GM12875 (cell line): Measurements from ENCODE around the gene TAS2R46.

Experiments used
- H3K4me3 ChIP-seq: one replicate; pipeline ENCODE4 v1.5.1; 2011; ENCODE audit warnings: low read depth, low read length, control low read depth
- CTCF ChIP-seq: IDR thresholded peaks from 2 replicates; pipeline ENCODE4 v1.5.1; 2011; ENCODE audit warnings: low read depth, mild to moderate bottlenecking, control low read depth, inconsistent platforms, low read length, moderate library complexity, borderline replicate concordance; ENCODE audit not compliant: insufficient read depth

TAS2R46 gene

GRCh38 chr12:11085419-11085818 lies 23.3 kb upstream of the TAS2R46 start:
- TF ChIP-seq CTCF: no peak
- H3K4me3 ChIP-seq: no peak overlapping the region

- no peak overlapping the region for H3K4me3 ChIP-seq
- no peak for TF ChIP-seq CTCF
Measured at GRCh38 chr12:11081987-11082386, 19.9 kb upstream of the TAS2R46 start.

- no peak overlapping the region for H3K4me3 ChIP-seq
- TF ChIP-seq CTCF: no peak
Measured at GRCh38 chr12:11078246-11078645, 16.2 kb upstream of the TAS2R46 start.

- no peak overlapping the region for H3K4me3 ChIP-seq
- no peak for TF ChIP-seq CTCF
Measured at GRCh38 chr12:11075642-11076041, 13.5 kb upstream of the TAS2R46 start.

- H3K4me3 ChIP-seq: no peak overlapping the region
- no peak for TF ChIP-seq CTCF
Measured at GRCh38 chr12:11071414-11071813, 9.3 kb upstream of the TAS2R46 start.

- TF ChIP-seq CTCF: no peak
- H3K4me3 ChIP-seq: no peak overlapping the region
Measured at GRCh38 chr12:11070999-11071398, 8.9 kb upstream of the TAS2R46 start.

- no peak for TF ChIP-seq CTCF
- no peak overlapping the region for H3K4me3 ChIP-seq
Measured at GRCh38 chr12:11069854-11070365, 7.8 kb upstream of the TAS2R46 start.
